Measurements from ENCODE around the gene DEFB131B.
"Not testable (repeated sequence)": the region's sequence is repeated elsewhere in the genome, so short reads cannot be mapped to it uniquely, and the experiment has no call there.

Gene DEFB131B

DNA sequence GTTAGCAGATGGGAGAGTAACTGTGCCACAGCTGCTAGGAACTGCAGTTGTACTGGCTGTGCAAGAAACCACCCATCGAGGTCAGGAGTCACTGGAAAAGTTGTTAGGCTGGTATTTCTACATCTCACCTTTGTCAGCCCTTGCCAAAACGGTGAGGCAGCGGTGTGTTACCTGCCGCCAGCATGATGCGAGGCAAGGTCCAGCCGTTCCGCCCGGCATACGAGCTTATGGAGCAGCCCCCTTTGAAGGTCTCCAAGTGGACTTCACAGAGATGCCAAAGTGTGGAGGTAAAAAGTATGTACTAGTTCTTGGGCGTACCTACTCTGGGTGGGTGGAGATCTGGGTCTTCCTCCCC, 33.7 kb downstream of the DEFB131B start:
- not testable (repeated sequence) for DNase-seq

DNA sequence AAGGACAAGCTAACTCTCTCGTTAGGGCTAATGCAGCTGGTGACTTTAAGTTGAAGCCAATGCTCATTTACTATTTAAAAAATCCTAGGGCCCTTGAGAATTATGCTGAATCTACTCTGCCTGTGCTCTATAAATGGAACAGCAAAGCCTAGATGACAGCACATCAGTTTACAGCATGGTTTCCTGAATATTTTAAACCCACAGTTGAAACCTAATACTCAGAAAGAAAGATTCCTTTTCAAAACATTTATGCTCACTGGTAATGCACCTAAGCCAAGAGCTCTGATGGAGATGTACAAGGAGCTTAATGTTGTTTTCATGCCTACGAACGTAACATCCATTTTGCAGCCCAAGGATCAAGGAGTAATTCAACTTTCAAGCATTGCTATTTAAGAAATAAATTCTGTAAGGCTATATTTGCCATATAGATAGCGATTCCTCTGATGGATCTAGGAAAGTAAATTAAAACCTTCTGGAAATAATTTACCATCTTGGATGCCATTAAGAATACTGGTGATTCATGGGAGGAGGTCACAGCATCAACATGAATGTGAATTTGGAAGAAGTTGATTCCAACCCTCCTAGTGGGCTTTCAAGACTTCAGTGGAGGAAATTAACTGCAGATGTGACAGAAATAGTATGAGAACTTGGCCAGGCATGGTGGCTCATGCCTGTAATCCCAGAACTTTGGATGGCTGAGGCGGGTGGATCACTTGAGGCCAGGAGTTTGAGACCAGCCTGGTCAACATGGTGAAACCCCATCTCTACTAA, 35.7 kb downstream of the DEFB131B start:
- DNase-seq = no peak

DNA sequence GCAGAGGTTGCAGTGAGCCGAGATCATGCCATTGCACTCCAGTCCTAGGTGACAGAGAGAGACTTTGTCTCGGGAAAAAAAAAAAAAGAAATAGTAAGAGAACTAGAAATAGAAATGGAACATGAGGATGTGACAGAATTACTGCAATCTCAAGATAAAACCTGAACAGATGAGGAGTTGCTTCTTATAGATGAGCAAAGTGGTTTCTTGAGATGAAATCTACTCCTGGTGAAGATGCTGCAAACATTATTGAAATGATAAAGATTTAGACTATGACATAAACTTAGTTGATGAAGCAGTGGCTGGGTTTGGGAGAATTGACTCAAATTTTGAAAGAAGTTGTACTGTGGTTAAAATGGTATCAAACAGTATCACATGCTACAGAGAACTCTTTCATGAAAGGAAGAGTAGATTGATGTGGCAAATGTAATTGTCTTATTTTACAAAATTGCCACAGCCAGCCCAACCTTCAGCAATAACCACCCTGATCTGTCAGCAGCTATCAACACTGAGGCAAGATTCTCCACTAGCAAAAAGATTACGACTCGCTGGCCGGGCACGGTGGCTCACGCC, 36.5 kb downstream of the DEFB131B start:
- no peak for DNase-seq

DNA sequence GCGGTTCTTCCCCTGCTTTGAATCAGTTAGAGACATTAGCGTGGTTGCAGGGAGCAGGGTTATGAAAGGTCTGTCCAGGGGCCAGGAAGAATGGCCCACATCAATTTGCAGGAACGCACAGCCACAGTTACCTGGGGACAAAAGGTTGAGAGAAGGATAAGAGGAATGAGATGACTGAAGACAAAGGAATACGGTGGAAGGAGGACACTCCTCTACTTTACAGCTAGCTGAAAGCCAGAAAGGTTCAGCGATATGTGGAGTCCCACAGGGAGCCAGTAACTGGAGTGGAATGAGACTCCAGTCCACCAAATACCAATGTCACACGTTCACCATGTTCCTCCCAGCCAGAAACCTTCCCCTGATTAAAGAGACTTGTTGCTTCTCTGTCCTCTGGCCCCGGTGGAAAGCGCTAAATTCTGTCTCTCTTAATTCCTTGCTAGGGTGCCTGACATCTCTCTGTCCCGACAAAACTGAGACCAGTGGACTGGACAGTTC, 39.4 kb downstream of the DEFB131B start:
- no peak for DNase-seq

DNA sequence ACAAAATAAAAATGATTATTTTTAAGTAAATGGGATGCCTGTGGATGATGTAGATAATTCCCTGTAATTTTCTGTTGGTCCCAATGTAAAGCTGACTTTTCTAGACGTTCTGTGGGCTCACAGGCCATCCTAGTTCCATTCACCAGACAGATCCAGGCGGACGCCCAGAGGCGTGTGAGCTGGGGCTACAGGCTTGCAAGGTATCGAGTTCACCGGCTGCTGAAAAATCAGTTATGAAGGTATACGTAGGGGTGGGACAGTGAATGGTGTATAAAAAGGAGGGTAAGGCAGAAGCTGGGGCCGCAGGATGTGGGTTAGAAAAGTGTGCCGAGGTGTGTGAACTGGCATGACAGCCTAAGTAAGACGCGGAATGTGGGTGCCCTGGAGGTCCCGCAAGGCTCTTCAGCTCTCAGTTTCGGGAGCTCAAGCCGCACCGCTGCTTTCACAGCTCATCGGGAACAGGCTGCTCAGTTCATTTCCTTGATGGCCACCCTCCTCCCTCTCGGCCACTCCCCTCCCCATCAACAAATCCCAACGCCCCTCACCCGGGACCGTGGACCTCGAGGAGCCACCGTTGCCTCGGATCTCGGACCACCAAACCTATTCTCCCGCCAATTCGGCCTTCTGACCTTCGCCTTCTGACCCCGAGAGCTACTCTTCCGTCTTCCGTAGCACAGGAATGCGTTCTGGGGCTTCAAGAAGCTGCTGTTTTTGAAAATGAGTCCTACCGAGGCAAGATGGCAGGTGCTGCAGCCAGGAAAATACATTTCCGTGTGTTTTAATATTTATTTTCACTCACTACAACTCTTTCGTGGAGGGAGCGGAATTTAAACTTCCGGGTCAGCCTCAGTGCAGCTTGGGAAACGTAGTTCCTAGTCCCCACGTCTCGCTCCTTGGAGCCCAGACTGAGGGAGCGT, 49.8 kb downstream of the DEFB131B start, which contains the start of gene XNDC1N:
TSS of gene XNDC1N (minus strand) at position 775 of the 917 bp plus-strand sequence. CDS start 5,241 bp downstream, outside the sequence.
- DNase-seq = peak; percentile 69 to 95 (median 81)

DNA sequence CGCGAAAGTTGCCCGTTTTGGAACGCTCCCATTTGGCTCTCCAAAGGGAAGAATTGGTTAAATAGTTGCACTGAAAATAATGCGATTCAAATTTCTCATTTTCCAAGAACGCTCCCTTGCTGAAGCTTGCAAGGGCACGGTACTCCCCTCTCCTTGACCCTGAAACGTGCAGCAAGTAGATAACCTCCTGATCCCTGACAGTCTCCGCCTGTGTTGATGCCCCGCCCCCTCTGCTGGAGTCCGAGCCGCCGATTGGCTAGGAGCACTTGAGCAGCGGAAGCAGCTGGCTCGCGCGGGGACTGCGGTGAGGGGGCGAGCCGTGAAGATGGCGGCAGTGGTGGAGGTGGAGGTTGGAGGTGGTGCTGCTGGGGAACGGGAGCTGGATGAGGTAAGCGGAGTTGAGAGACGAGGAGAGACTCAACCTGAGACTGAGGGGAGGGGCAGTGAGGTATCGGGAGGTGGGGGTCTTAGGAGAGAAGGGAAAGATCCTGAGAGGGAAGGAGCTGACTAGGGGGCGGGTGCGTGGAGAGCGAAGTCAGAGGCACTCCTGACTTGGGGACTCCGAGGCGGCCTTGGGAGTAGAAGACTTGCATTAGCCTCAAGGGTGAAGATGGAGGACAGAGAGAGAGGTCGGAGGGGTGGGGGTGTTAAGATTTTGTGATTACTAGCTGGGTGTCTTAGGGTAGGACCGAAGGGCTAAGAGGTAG, 50.6 kb downstream of the DEFB131B start, which contains the start of gene RNF121:
TSS of gene RNF121 (plus strand) at position 310 of the 707 bp plus-strand sequence. CDS start at position 326, 16 bp downstream.
- peak; percentile 92 to 97 (median 95) for DNase-seq

DNA sequence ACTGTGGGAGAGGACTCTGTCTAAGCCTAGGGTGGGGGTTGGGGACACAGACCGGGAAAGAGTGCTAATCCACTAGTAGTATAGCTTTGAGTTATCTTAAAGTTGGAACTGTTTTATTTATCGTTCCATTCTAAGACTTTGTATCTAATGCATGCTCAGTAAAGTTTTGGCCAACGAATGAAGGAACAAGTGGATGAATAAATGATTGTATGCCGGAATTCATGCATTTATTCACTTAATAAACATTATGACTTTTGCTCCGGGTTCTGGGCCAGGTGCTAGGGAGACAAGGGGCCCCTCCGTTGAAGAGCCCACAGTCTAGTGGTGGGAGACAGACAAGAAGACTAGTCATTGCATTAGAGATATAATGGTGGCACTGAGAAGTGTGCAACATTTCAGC, 51.2 kb downstream of the DEFB131B start:
- DNase-seq = no peak

DNA sequence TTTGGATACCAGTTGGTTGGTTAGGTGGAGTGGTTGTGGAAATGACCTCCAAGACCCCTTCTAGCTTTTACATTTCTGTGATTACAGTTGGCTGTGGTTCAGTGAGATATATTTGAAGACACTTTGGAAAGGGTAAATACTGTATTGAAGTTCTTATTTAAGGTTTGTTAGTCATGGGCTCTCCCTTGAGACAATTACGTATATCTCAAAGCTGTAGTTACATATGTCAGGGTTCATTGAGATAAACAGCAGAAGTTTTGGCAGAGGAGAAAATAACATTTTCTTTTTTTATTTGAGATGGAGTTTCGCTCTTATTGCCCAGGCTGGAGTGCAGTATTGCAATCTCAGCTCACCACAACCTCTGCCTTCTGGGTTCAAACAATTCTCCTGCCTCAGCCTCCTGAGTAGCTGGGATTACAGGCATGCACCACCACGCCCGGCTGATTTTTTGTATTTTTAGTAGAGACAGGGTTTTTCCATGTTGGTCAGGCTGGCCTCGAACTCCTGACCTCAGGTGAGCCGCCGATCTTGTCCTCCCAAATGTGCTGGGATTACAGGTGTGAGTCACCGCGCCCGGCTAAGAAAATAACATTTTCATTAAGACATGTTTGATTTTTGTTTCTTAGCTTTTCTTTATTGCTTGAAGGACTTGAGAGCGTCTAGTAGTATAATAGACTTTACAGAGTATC, 52.4 kb downstream of the DEFB131B start:
- DNase-seq = no peak

DNA sequence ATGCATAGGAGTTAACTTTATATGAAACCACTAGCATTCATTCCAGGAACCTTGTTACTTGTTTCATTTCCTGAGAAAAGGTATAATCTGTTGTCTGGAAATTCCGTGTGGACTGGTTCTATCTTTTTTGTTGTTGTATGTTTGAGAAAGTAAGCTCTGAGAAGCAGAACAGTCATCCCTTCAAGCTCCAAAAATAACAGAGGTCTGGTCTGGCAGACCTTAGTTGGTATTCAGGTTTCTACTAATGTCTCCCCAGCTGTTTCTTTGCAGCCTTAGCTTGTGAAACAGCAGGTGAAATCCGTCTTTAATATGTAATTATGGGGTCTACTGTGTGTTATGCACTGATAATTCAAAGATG, 53.0 kb downstream of the DEFB131B start:
- no peak for DNase-seq

DNA sequence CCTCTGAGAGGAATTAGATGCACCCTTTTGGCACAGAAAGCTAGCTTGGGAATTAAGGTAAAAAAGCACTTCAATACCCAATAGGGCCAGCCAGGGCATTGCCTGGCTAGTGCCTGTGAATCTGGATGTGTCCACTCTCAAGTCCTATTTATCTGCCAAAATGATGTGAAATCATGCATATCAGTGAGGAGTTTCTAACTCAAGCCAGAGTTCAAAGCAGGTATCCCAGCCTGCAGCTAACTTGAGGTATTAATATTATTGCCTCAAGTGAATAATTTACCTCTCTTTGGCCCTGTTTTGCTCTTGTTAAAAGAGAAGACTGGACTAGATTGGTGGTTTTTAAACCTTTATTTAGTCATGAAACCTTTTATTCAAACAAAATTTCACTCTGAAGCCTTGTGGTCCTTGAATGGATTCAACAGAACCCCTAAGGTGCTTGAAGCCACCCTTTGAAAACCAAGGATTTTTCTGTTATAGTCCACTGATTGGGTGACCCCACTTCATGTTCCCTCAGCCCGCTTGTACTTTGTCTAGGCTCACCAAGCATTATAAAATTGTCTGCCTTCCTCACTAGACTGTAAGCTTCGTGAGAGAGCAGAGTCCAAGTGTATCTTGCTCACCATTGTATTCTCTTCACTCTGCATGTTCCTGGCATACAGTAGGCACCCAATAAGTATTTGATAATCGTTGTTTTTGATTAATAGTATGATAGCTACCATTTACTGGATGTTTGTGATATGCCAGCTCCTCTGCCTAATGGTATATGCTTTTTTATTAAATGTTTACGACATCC, 55.1 kb downstream of the DEFB131B start:
- DNase-seq = no peak
